ENCODE data around the gene FCGR2B.

- TF ChIP-seq, protein P1, sequence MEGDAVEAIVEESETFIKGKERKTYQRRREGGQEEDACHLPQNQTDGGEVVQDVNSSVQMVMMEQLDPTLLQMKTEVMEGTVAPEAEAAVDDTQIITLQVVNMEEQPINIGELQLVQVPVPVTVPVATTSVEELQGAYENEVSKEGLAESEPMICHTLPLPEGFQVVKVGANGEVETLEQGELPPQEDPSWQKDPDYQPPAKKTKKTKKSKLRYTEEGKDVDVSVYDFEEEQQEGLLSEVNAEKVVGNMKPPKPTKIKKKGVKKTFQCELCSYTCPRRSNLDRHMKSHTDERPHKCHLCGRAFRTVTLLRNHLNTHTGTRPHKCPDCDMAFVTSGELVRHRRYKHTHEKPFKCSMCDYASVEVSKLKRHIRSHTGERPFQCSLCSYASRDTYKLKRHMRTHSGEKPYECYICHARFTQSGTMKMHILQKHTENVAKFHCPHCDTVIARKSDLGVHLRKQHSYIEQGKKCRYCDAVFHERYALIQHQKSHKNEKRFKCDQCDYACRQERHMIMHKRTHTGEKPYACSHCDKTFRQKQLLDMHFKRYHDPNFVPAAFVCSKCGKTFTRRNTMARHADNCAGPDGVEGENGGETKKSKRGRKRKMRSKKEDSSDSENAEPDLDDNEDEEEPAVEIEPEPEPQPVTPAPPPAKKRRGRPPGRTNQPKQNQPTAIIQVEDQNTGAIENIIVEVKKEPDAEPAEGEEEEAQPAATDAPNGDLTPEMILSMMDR (IDR thresholded peaks at IDR 0.05): no peak
- no peak for TF ChIP-seq EZH2 (IDR thresholded peaks at IDR 0.05; ENCODE audit: borderline replicate concordance, insufficient read depth, low read depth, low read length, poor library complexity, severe bottlenecking)
Measured at GRCh38 chr1:161688946-161689345, 26.0 kb downstream of the FCGR2B start.

Measured in B cell (primary cell).